Mucosa of descending colon (tissue), 3 donors: ENCODE results near the gene AFAP1L1. TPM values are rescaled to one million over a fixed set of nuclear protein-coding genes. Genes with fewer than 3 reads are reported as not detected.

ENCODE experiments used
- ATAC-seq: fragments of 200-7000 bp; cut with Tn5 transposase; one replicate; pipeline ENCODE4 v1.9.1; 2020; ENCODE audit warnings: mild to moderate bottlenecking, moderate library complexity
- DNase-seq, 3 donors: peaks; one replicate each; pipeline ENCODE4 v3.0.0-alpha.2; 2020
- H3K36me3 ChIP-seq: fragments of 200-600 bp; one replicate; pipeline ENCODE4 v1.8.0; 2021; ENCODE audit warnings: low read depth, mild to moderate bottlenecking
- H3K4me1 ChIP-seq: fragments of 200-600 bp; one replicate; pipeline ENCODE4 v1.8.0; 2021; ENCODE audit warnings: low read depth, mild to moderate bottlenecking
- H3K4me3 ChIP-seq: fragments of 200-600 bp; one replicate; pipeline ENCODE4 v1.8.0; 2021; ENCODE audit warnings: mild to moderate bottlenecking
- H3K9me3 ChIP-seq: fragments of 200-600 bp; one replicate; pipeline ENCODE4 v1.8.0; 2021; ENCODE audit warnings: mild to moderate bottlenecking
- intact Hi-C, 2 donors: fragments of 100-400 bp; cut with DNase I in 1 of 2; cut with micrococcal nuclease in 1 of 2; formaldehyde crosslinking; loops; one replicate each; pipeline versions ENCODE4 v1.11.0 to v1.11.1; 2022; cut with DNase I, micrococcal nuclease
- total RNA-seq, 3 donors: library from RNA; stranded (reverse); fragmentation: NEBNext Ultra II Directional in 2 of 3; extraction: Animal tissue kit (Norgen Biotek cat#: 25700) in 2 of 3; gene quantifications; one replicate each; pipeline versions ENCODE4 v1.2.1 to v1.2.4, GENCODE V29; 2021 to 2023
- TF ChIP-seq, protein P1 (sequence below): fragments of 200-600 bp; IDR thresholded peaks from one replicate; pipeline ENCODE4 v1.8.0; 2022; ENCODE audit warnings: antibody characterized with exemption, mild to moderate bottlenecking
- donor health status: DM: no; HTN: no; CAD: no; lungs with moderate emphysema.
- donor health status: DM: no; HTN: no; CAD: no.
- donor health status: DM: no; HTN: yes; CAD: no.

The AFAP1L1 gene
- total RNA-seq, 3 donors from 2014 or later, result 1.5 to 7.3 (median 1.9) TPM

- Histone ChIP-seq H3K4me1 (peaks cover 11% of the 10 kb centered on the region), H3K4me3 (peak within 1 kb of the TSS; percentile 37), H3K9me3 (no peaks in the 10 kb centered on the region), H3K36me3 (no peaks in the 10 kb centered on the region)
- intact Hi-C loops, result no loop called here
- ATAC-seq (peak; percentile 99), DNase-seq (peak; percentile 95 to 98 (median 96))
- TF ChIP-seq, protein P1, sequence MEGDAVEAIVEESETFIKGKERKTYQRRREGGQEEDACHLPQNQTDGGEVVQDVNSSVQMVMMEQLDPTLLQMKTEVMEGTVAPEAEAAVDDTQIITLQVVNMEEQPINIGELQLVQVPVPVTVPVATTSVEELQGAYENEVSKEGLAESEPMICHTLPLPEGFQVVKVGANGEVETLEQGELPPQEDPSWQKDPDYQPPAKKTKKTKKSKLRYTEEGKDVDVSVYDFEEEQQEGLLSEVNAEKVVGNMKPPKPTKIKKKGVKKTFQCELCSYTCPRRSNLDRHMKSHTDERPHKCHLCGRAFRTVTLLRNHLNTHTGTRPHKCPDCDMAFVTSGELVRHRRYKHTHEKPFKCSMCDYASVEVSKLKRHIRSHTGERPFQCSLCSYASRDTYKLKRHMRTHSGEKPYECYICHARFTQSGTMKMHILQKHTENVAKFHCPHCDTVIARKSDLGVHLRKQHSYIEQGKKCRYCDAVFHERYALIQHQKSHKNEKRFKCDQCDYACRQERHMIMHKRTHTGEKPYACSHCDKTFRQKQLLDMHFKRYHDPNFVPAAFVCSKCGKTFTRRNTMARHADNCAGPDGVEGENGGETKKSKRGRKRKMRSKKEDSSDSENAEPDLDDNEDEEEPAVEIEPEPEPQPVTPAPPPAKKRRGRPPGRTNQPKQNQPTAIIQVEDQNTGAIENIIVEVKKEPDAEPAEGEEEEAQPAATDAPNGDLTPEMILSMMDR, result no peak
These were observed 86.0 kb downstream of the AFAP1L1 start, which contains the start of gene PCYOX1L for GRCh38 chr5:149357370-149358293. PCYOX1L (plus strand) TSS chr5:149358046; CDS start chr5:149358069, 23 bp downstream.

- ATAC-seq, result peak; percentile 67
- H3K9me3 ChIP-seq, result no peaks in the 10 kb centered on the region
- peaks cover 11% of the 10 kb centered on the region for H3K4me1 ChIP-seq
- H3K36me3 ChIP-seq, result no peaks in the 10 kb centered on the region
- peak overlapping the region; percentile 37 for H3K4me3 ChIP-seq
- TF ChIP-seq, protein P1, result no peak
- peak; percentile 33 to 71 (median 58) for DNase-seq
- intact Hi-C loops, result no loop called here
These were observed 86.6 kb downstream of the AFAP1L1 start for GRCh38 chr5:149358294-149358651.

GRCh38 chr5:149358868-149359495 lies 87.3 kb downstream of the AFAP1L1 start:
- TF ChIP-seq, protein P1, result no peak

GRCh38 chr5:149360272-149360671 lies 88.6 kb downstream of the AFAP1L1 start:
- no peak for DNase-seq
- H3K4me3 ChIP-seq, result no peak overlapping the region
- no peaks in the 10 kb centered on the region for H3K9me3 ChIP-seq
- TF ChIP-seq, protein P1, result no peak
- peaks cover 11% of the 10 kb centered on the region for H3K4me1 ChIP-seq
- no peaks in the 10 kb centered on the region for H3K36me3 ChIP-seq
- intact Hi-C loops, result loop anchor here in 1 of 2 donors (10.0 kb wide), 2 partner anchors 75 to 205 kb away; no protein-coding TSS in a partner anchor
- ATAC-seq, result no peak

More at GRCh38 chr5:149358868-149359495, 87.3 kb downstream of the AFAP1L1 start:
- H3K4me1 ChIP-seq, result peaks cover 11% of the 10 kb centered on the region
- H3K4me3 ChIP-seq, result no peak overlapping the region
- intact Hi-C loops, result no loop called here
- H3K9me3 ChIP-seq, result no peaks in the 10 kb centered on the region
- DNase-seq (no peak), ATAC-seq (no peak)
- no peaks in the 10 kb centered on the region for H3K36me3 ChIP-seq

- no peak for DNase-seq
- H3K9me3 ChIP-seq, result no peaks in the 10 kb centered on the region
These were observed 90.9 kb downstream of the AFAP1L1 start for GRCh38 chr5:149362541-149362940.

More at GRCh38 chr5:149362541-149362940, 90.9 kb downstream of the AFAP1L1 start:
- intact Hi-C loops, result loop anchor here in 1 of 2 donors (10.0 kb wide), 2 partner anchors 72 to 202 kb away; no protein-coding TSS in a partner anchor
- H3K4me1 ChIP-seq, result peaks cover 11% of the 10 kb centered on the region
- ATAC-seq, result no peak
- TF ChIP-seq, protein P1, result no peak
- no peak overlapping the region for H3K4me3 ChIP-seq
- no peaks in the 10 kb centered on the region for H3K36me3 ChIP-seq
